Measurements from ENCODE around the gene COL25A1.

DNA sequence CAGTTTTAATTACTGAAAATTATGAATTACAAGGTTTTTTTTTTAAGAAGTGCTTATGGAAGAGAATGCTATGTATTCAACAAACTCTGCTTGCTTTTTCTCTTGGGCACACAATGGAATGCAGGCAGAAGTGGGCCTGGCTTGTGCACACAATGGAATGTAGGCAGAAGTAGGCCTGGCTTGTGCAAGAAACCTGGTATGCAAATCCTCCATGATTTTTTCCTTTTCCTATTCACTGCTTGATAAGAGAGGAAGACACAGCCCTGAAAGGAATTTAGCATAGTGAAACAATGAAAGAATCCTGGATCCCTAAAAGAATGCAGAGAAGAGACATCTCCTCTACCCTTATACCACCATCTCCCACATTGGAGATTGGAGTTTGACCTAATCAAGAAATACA is 138.4 kb downstream of the COL25A1 start:
- TF ChIP-seq, protein P1, sequence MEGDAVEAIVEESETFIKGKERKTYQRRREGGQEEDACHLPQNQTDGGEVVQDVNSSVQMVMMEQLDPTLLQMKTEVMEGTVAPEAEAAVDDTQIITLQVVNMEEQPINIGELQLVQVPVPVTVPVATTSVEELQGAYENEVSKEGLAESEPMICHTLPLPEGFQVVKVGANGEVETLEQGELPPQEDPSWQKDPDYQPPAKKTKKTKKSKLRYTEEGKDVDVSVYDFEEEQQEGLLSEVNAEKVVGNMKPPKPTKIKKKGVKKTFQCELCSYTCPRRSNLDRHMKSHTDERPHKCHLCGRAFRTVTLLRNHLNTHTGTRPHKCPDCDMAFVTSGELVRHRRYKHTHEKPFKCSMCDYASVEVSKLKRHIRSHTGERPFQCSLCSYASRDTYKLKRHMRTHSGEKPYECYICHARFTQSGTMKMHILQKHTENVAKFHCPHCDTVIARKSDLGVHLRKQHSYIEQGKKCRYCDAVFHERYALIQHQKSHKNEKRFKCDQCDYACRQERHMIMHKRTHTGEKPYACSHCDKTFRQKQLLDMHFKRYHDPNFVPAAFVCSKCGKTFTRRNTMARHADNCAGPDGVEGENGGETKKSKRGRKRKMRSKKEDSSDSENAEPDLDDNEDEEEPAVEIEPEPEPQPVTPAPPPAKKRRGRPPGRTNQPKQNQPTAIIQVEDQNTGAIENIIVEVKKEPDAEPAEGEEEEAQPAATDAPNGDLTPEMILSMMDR (IDR thresholded peaks at IDR 0.05): no peak
- TF ChIP-seq POLR2AphosphoS5 (IDR thresholded peaks at IDR 0.05) (no peak), POLR2A (IDR thresholded peaks at IDR 0.05) (no peak), EP300 (IDR thresholded peaks at IDR 0.05) (no peak)

Measured in upper lobe of left lung (tissue), 4 donors.